Measurements from ENCODE around the gene BCDIN3D. TPM values are rescaled to one million over a fixed set of nuclear protein-coding genes. Genes with fewer than 3 reads are reported as not detected.

Gene BCDIN3D
- total and polyA plus RNA-seq, 9 of the 15 experiments (the other 6 are each of a cell fraction or from before 2014, with no cell fraction given) = 3.7 to 6.9 (median 5.6) TPM

DNA sequence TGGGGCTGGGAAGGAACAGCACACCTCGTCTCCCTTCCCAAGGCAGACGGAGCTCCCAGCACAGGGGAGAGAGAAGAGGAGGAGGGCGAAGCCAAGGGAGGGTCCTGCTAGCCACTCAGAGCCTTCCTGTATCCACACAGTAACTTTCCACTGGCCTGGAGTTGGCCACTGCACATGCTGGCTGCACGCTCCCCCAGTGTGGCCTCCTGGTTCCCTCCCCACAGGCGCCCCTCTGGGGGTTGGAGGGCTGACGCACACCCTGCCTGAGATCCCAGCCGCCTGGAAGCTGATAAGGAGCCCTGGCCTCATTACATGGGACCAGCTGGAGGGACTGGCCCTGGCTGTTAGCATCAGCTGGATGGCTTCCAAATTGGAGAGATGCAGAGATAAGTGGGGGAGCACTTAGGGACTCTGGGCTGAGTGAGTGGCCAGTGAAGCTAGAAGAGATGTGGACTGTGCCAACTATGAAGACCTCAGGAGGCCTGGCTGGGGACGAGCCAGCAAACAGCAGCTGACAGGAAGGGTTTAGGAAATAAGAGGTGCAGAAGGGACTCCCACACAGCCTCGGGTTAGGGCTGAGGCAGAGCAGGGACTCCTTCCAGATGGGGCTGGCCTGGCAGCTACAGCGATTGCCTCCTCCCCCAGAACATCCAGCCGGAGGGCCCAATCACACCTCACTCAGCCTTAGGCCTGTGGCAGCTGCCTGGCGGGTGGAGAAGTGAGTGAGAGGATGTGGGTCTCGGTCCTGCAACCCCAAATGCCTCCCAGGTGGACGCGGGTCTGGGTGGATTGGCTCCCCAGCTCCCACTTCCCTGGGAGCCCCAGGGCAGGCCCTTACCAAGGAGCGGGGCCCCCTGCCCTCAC, 26.3 kb upstream of the BCDIN3D start (continued):
- TF ChIP-seq GABPB1 (CRISPR knock-in tag; IDR thresholded peaks at IDR 0.05) (0 out of 2 replicates have a peak, but pooled peaks have one; percentile 45), CBX1 (IDR thresholded peaks at IDR 0.05; ENCODE audit: low read depth) (no peak), CHD1 (IDR thresholded peaks at IDR 0.05; ENCODE audit: low read length) (no peak), TRIM28 (IDR thresholded peaks at IDR 0.05) (peak; percentile 74), RUNX1 (IDR thresholded peaks at IDR 0.05; ENCODE audit: low read depth) (peak; percentile 91; the same call in 1 of the 2 replicates), ELF2 (CRISPR knock-in tag; IDR thresholded peaks at IDR 0.05) (peak; percentile 59; the same call in 1 of the 2 replicates), BACH1 (tag; IDR thresholded peaks at IDR 0.05) (peak; percentile 68), CTBP1 (IDR thresholded peaks at IDR 0.05; ENCODE audit: borderline replicate concordance) (peak; percentile 100), ZNF507 (tag; conservative IDR thresholded peaks at IDR 0.05) (no peak), NEUROD1 (IDR thresholded peaks at IDR 0.05; ENCODE audit: borderline replicate concordance, low read depth, low read length, partially characterized antibody) (peak; percentile 95), SREBF2 (CRISPR knock-in tag; IDR thresholded peaks at IDR 0.05) (no peak), SMARCC2 (IDR thresholded peaks at IDR 0.05; ENCODE audit: low read depth) (peak; percentile 98), KHSRP (IDR thresholded peaks at IDR 0.05) (0 out of 2 replicates have a peak, but pooled peaks have one; percentile 40), STAT5B (CRISPR knock-in tag; IDR thresholded peaks at IDR 0.05) (no peak), NR3C1 (CRISPR knock-in tag; IDR thresholded peaks at IDR 0.05) (no peak), PHB2 (IDR thresholded peaks at IDR 0.05; ENCODE audit: low read depth) (0 out of 2 replicates have a peak, but pooled peaks have one; percentile 64), ZNF184 (CRISPR knock-in tag; IDR thresholded peaks at IDR 0.05) (no peak), ZNF75A (CRISPR knock-in tag; IDR thresholded peaks at IDR 0.05) (0 out of 2 replicates have a peak, but pooled peaks have one; percentile 64), PTBP1 (IDR thresholded peaks at IDR 0.05; ENCODE audit: low read depth, low read length) (no peak), ZNF384 (IDR thresholded peaks at IDR 0.05; ENCODE audit: low read depth, low read length) (0 out of 2 replicates have a peak, but pooled peaks have one; percentile 5), SMARCA4 (IDR thresholded peaks at IDR 0.05) (peak; percentile 99), ETV5 (CRISPR knock-in tag; IDR thresholded peaks at IDR 0.05; ENCODE audit: low read depth) (no peak), CCNT2 (IDR thresholded peaks at IDR 0.05; ENCODE audit: borderline replicate concordance, extremely low read depth, insufficient read length, low read depth, low read length) (peak; percentile 99), ZNF436 (CRISPR knock-in tag; IDR thresholded peaks at IDR 0.05) (no peak), PRMT5 (CRISPR knock-in tag; IDR thresholded peaks at IDR 0.05) (no peak), ZNF76 (CRISPR knock-in tag; IDR thresholded peaks at IDR 0.05; ENCODE audit: borderline replicate concordance) (no peak), SMAD3 (CRISPR knock-in tag; conservative IDR thresholded peaks at IDR 0.05) (peak; percentile 88), ZNF324 (CRISPR knock-in tag; IDR thresholded peaks at IDR 0.05) (no peak; the same call in 1 of the 2 replicates), NBN (IDR thresholded peaks at IDR 0.05; ENCODE audit: low read depth) (peak; percentile 98)
- TF ChIP-seq, protein P1, sequence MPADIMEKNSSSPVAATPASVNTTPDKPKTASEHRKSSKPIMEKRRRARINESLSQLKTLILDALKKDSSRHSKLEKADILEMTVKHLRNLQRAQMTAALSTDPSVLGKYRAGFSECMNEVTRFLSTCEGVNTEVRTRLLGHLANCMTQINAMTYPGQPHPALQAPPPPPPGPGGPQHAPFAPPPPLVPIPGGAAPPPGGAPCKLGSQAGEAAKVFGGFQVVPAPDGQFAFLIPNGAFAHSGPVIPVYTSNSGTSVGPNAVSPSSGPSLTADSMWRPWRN (IDR thresholded peaks at IDR 0.05; ENCODE audit: low read depth) = peak; percentile 97
- TF ChIP-seq, protein P2, sequence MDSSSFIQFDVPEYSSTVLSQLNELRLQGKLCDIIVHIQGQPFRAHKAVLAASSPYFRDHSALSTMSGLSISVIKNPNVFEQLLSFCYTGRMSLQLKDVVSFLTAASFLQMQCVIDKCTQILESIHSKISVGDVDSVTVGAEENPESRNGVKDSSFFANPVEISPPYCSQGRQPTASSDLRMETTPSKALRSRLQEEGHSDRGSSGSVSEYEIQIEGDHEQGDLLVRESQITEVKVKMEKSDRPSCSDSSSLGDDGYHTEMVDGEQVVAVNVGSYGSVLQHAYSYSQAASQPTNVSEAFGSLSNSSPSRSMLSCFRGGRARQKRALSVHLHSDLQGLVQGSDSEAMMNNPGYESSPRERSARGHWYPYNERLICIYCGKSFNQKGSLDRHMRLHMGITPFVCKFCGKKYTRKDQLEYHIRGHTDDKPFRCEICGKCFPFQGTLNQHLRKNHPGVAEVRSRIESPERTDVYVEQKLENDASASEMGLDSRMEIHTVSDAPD (CRISPR knock-in tag; IDR thresholded peaks at IDR 0.05) = no peak
